K562 (cell line): ENCODE data around the gene DDR1. TPM values are rescaled to one million over a fixed set of nuclear protein-coding genes. Genes with fewer than 3 reads are reported as not detected.

Source experiments
- BHLHE40 ChIP-seq: IDR thresholded peaks from 2 replicates; pipeline ENCODE4 v1.6.1; 2011; ENCODE audit warnings: low read length, improper control_type of control experiment
- CREBBP ChIP-seq: IDR thresholded peaks from one replicate; pipeline ENCODE4 v1.6.1; 2012; ENCODE audit warnings: low read depth, mild to moderate bottlenecking, control low read depth, inconsistent platforms, low read length
- DNMT1 ChIP-seq: fragments of 450-650 bp; IDR thresholded peaks from 2 replicates; pipeline ENCODE4 v1.6.1; 2016; ENCODE audit warnings: antibody characterized with exemption, mild to moderate bottlenecking
- MAFG ChIP-seq: fragments of 450-650 bp; conservative IDR thresholded peaks from 2 replicates; pipeline ENCODE4 v1.6.1; 2016; ENCODE audit warnings: missing genetic modification characterization, missing compliant biosample characterization
- SLC30A9 ChIP-seq: fragments of 250-450 bp; sonication (Bioruptor Pico); IDR thresholded peaks from 2 replicates; pipeline ENCODE4 v1.8.0; 2022; ENCODE audit warnings: mild to moderate bottlenecking, moderate library complexity
- SMAD1 ChIP-seq: fragments of 150-350 bp; IDR thresholded peaks from 2 replicates; pipeline ENCODE4 v1.6.1; 2014; ENCODE audit warnings: low read length, low read depth; ENCODE audit not compliant: partially characterized antibody
- ZNF347 ChIP-seq: fragments of 450-650 bp; formaldehyde crosslinking; IDR thresholded peaks from 2 replicates; pipeline ENCODE4 v1.4.0; 2020; ENCODE audit warnings: low read depth, mild to moderate bottlenecking, moderate library complexity
- ZNF830 ChIP-seq: fragments of 250-450 bp; sonication (Bioruptor Pico); IDR thresholded peaks from 2 replicates; pipeline ENCODE4 v1.5.0; 2021; ENCODE audit warnings: mild to moderate bottlenecking
- polyA plus RNA-seq, 8 experiments: library from polyadenylated mRNA; depleted of rRNA in 4 of 8; stranded (reverse) in 5 of 8; unstranded in 3 of 8; fragments of >200 nt; fragmentation: Nextera tagmentation in 2 of 8; fragmentation: Illumina TruSeq in 1 of 8; extraction: Ambion mirVana in 2 of 8; extraction: Trizol in 1 of 8; gene quantifications; 2 replicates each; pipeline versions ENCODE4 v1.2.1 to v1.2.3, GENCODE V29; 2011 to 2014; ENCODE audit warnings: inconsistent platforms in 1 of 8, missing spikeins in 1 of 8
- total RNA-seq, 7 experiments: library from RNA; depleted of rRNA in 6 of 7; stranded (reverse); fragments of >200 nt in 6 of 7; fragmentation: Illumina TruSeq in 2 of 7; extraction: Trizol in 2 of 7; gene quantifications; 2 replicates each; pipeline versions ENCODE4 v1.2.1 to v1.2.3, GENCODE V29; 2011 to 2021; ENCODE audit warnings: low replicate concordance in 1 of 7
- TF ChIP-seq, protein P1 (sequence below): fragments of 450-650 bp; IDR thresholded peaks from 2 replicates; pipeline ENCODE4 v1.6.1; 2017; ENCODE audit warnings: antibody characterized with exemption, mild to moderate bottlenecking
- TF ChIP-seq, protein P2 (sequence below), 2 experiments: fragments of 450-650 bp in 1 of 2; sonication (generic) in 1 of 2; formaldehyde crosslinking in 1 of 2; IDR thresholded peaks in 1 of 2; conservative IDR thresholded peaks in 1 of 2; 2 replicates each; pipeline versions ENCODE4 v1.6.1 to v1.8.1; 2016 to 2023; ENCODE audit warnings: mild to moderate bottlenecking in 2 of 2, moderate library complexity in 2 of 2, inconsistent platforms in 1 of 2, missing genetic modification reagents in 1 of 2
- TF ChIP-seq, protein P3 (sequence below): sonication (generic); formaldehyde crosslinking; IDR thresholded peaks from 2 replicates; pipeline ENCODE4 v1.8.1; 2022; ENCODE audit warnings: missing genetic modification reagents
- TF ChIP-seq, protein P4 (sequence below), 2 experiments: fragments of 250-450 bp in 1 of 2; fragments of 450-650 bp in 1 of 2; sonication (Bioruptor Pico) in 1 of 2; IDR thresholded peaks; 2 replicates each; pipeline versions ENCODE4 v1.6.1 to v1.8.0; 2016 to 2021; ENCODE audit warnings: mild to moderate bottlenecking in 2 of 2, moderate library complexity in 2 of 2, missing compliant biosample characterization in 1 of 2, missing genetic modification characterization in 1 of 2
- TF ChIP-seq, protein P5 (sequence below): sonication (generic); formaldehyde crosslinking; IDR thresholded peaks from 2 replicates; pipeline ENCODE4 v1.8.0; 2022; ENCODE audit warnings: mild to moderate bottlenecking, missing genetic modification reagents

The DDR1 gene
- total and polyA plus RNA-seq, 9 of the 15 experiments (the other 6 are each of a cell fraction or from before 2014, with no cell fraction given), result 1.4 to 44.6 (median 12.2) TPM

DNA sequence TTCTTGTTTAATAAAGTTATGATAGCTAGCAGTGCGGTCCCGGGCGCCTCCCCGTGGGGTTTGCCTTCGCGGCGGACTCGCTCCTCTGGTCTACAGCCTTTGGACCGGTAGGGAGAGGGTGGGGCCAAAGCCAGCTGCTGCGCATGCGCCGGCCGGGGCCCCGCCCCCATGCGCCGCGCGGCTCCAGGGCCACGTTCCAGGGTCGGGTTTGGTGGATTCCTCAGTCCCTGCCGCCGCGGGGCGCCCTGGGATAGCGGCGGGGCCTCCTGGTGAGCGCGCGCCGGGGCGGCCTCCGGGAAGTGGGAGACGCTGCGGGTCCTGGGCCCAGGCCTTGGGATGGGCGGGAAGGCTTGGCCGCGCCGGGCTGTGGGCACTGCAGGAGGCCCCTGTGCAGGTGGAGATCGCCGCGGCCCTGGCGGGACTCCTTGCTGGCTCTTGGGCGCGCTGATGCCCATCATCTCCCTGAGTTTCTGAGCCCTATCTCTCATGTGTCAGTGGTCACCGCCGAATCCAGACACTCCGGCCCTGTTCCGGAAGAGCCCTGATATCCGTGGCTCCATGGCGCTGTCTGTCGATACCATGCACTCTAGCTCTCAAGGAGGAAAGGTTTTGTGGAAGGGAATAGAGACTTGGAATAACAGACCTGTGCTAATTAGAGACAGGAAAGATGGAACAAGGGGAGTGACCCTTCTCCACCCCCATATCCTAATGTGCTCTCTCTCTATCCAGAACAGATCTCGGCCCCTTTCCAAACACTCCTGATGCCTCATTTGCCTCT lies 29.9 kb downstream of the DDR1 start, which contains the start of gene VARS2 (continued):
- TF ChIP-seq, protein P1, sequence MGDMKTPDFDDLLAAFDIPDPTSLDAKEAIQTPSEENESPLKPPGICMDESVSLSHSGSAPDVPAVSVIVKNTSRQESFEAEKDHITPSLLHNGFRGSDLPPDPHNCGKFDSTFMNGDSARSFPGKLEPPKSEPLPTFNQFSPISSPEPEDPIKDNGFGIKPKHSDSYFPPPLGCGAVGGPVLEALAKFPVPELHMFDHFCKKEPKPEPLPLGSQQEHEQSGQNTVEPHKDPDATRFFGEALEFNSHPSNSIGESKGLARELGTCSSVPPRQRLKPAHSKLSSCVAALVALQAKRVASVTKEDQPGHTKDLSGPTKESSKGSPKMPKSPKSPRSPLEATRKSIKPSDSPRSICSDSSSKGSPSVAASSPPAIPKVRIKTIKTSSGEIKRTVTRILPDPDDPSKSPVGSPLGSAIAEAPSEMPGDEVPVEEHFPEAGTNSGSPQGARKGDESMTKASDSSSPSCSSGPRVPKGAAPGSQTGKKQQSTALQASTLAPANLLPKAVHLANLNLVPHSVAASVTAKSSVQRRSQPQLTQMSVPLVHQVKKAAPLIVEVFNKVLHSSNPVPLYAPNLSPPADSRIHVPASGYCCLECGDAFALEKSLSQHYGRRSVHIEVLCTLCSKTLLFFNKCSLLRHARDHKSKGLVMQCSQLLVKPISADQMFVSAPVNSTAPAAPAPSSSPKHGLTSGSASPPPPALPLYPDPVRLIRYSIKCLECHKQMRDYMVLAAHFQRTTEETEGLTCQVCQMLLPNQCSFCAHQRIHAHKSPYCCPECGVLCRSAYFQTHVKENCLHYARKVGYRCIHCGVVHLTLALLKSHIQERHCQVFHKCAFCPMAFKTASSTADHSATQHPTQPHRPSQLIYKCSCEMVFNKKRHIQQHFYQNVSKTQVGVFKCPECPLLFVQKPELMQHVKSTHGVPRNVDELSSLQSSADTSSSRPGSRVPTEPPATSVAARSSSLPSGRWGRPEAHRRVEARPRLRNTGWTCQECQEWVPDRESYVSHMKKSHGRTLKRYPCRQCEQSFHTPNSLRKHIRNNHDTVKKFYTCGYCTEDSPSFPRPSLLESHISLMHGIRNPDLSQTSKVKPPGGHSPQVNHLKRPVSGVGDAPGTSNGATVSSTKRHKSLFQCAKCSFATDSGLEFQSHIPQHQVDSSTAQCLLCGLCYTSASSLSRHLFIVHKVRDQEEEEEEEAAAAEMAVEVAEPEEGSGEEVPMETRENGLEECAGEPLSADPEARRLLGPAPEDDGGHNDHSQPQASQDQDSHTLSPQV, result peak; percentile 92
- TF ChIP-seq, protein P2, sequence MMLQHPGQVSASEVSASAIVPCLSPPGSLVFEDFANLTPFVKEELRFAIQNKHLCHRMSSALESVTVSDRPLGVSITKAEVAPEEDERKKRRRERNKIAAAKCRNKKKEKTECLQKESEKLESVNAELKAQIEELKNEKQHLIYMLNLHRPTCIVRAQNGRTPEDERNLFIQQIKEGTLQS (IDR thresholded peaks at IDR 0.05), result no peak
- TF ChIP-seq, protein P2 (CRISPR knock-in tag; conservative IDR thresholded peaks at IDR 0.05), result no peak
- TF ChIP-seq, protein P3, sequence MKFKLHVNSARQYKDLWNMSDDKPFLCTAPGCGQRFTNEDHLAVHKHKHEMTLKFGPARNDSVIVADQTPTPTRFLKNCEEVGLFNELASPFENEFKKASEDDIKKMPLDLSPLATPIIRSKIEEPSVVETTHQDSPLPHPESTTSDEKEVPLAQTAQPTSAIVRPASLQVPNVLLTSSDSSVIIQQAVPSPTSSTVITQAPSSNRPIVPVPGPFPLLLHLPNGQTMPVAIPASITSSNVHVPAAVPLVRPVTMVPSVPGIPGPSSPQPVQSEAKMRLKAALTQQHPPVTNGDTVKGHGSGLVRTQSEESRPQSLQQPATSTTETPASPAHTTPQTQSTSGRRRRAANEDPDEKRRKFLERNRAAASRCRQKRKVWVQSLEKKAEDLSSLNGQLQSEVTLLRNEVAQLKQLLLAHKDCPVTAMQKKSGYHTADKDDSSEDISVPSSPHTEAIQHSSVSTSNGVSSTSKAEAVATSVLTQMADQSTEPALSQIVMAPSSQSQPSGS (CRISPR knock-in tag), result no peak
- no peak for TF ChIP-seq SLC30A9 (CRISPR knock-in tag)
- TF ChIP-seq, protein P4, sequence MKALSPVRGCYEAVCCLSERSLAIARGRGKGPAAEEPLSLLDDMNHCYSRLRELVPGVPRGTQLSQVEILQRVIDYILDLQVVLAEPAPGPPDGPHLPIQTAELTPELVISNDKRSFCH (CRISPR knock-in tag; IDR thresholded peaks at IDR 0.05), result no peak
- TF ChIP-seq, protein P4 (tag; IDR thresholded peaks at IDR 0.05), result peak; percentile 51; the same call in 1 of the 2 replicates
- 0 out of 2 replicates have a peak, but pooled peaks have one; percentile 50 for TF ChIP-seq ZNF347 (CRISPR knock-in tag)
- no peak for TF ChIP-seq CREBBP
- TF ChIP-seq MAFG (tag), result no peak
- TF ChIP-seq ZNF830 (CRISPR knock-in tag), result peak; percentile 88
- TF ChIP-seq SMAD1, result no peak
- no peak for TF ChIP-seq DNMT1
- TF ChIP-seq BHLHE40, result peak; percentile 40; the same call in 1 of the 2 replicates
- TF ChIP-seq, protein P5, sequence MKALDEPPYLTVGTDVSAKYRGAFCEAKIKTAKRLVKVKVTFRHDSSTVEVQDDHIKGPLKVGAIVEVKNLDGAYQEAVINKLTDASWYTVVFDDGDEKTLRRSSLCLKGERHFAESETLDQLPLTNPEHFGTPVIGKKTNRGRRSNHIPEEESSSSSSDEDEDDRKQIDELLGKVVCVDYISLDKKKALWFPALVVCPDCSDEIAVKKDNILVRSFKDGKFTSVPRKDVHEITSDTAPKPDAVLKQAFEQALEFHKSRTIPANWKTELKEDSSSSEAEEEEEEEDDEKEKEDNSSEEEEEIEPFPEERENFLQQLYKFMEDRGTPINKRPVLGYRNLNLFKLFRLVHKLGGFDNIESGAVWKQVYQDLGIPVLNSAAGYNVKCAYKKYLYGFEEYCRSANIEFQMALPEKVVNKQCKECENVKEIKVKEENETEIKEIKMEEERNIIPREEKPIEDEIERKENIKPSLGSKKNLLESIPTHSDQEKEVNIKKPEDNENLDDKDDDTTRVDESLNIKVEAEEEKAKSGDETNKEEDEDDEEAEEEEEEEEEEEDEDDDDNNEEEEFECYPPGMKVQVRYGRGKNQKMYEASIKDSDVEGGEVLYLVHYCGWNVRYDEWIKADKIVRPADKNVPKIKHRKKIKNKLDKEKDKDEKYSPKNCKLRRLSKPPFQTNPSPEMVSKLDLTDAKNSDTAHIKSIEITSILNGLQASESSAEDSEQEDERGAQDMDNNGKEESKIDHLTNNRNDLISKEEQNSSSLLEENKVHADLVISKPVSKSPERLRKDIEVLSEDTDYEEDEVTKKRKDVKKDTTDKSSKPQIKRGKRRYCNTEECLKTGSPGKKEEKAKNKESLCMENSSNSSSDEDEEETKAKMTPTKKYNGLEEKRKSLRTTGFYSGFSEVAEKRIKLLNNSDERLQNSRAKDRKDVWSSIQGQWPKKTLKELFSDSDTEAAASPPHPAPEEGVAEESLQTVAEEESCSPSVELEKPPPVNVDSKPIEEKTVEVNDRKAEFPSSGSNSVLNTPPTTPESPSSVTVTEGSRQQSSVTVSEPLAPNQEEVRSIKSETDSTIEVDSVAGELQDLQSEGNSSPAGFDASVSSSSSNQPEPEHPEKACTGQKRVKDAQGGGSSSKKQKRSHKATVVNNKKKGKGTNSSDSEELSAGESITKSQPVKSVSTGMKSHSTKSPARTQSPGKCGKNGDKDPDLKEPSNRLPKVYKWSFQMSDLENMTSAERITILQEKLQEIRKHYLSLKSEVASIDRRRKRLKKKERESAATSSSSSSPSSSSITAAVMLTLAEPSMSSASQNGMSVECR, result peak; percentile 92
